ENCODE data around the gene HDAC1. TPM values are rescaled to one million over a fixed set of nuclear protein-coding genes. Genes with fewer than 3 reads are reported as not detected.

Gene HDAC1
- polyA plus RNA-seq, 4 donors, result 162 to 193 (median 179) TPM

GRCh38 chr1:32363713-32364112, 71.8 kb downstream of the HDAC1 start:
- no peak for DNase-seq (ENCODE audit: low read depth in 4 of 4, low spot score in 3 of 4)

GRCh38 chr1:32364836-32365235, 73.0 kb downstream of the HDAC1 start:
- DNase-seq (ENCODE audit: low read depth in 4 of 4, low spot score in 3 of 4), result no peak

GRCh38 chr1:32365445-32365844, 73.6 kb downstream of the HDAC1 start:
- no peak for DNase-seq (ENCODE audit: low read depth in 4 of 4, low spot score in 3 of 4)

GRCh38 chr1:32367912-32368635, 76.2 kb downstream of the HDAC1 start:
- no peak for DNase-seq (ENCODE audit: low read depth in 4 of 4, low spot score in 3 of 4)

- DNase-seq (ENCODE audit: low read depth in 4 of 4, low spot score in 3 of 4), result no peak
Measured at GRCh38 chr1:32372149-32372756, 80.4 kb downstream of the HDAC1 start.

- no peak for DNase-seq (ENCODE audit: low read depth in 4 of 4, low spot score in 3 of 4)
Measured at GRCh38 chr1:32373996-32374592, 82.2 kb downstream of the HDAC1 start.

- DNase-seq (ENCODE audit: low read depth in 4 of 4, low spot score in 3 of 4), result no peak
Measured at GRCh38 chr1:32376199-32376598, 84.3 kb downstream of the HDAC1 start.

- DNase-seq (ENCODE audit: low read depth in 4 of 4, low spot score in 3 of 4), result no peak
Measured at GRCh38 chr1:32377541-32378220, 85.8 kb downstream of the HDAC1 start.

GRCh38 chr1:32380057-32380456, 88.2 kb downstream of the HDAC1 start:
- DNase-seq (ENCODE audit: low read depth in 4 of 4, low spot score in 3 of 4), result no peak

Other genes starting within 250 kb of the HDAC1 start
- 10 to 100 TPM; 19.7 to 22.1 (median 19.9) TPM for gene TMEM39B, start 219.1 kb upstream of the HDAC1 start, polyA plus RNA-seq (ENCODE audit: insufficient read length in 4 of 4)
- 10 to 100 TPM; 33.4 to 42.0 (median 38.4) TPM for gene KPNA6, start 184.0 kb upstream of the HDAC1 start, polyA plus RNA-seq (ENCODE audit: insufficient read length in 4 of 4)
- gene TXLNA, start 112.4 kb upstream of the HDAC1 start, polyA plus RNA-seq (ENCODE audit: insufficient read length in 4 of 4), result 10 to 100 TPM; 41.6 to 48.3 (median 45.7) TPM
- gene CCDC28B, start 91.5 kb upstream of the HDAC1 start, polyA plus RNA-seq (ENCODE audit: insufficient read length in 4 of 4), result 10 to 100 TPM; 20.6 to 26.3 (median 22.2) TPM
- gene IQCC, start 86.4 kb upstream of the HDAC1 start, polyA plus RNA-seq (ENCODE audit: insufficient read length in 4 of 4), result 1 to 10 TPM; 7.3 to 7.9 (median 7.8) TPM
- gene DCDC2B, start 83.0 kb upstream of the HDAC1 start, polyA plus RNA-seq (ENCODE audit: insufficient read length in 4 of 4), result under 1 TPM; 0.62 to 0.96 (median 0.72) TPM
- gene TMEM234, start 69.7 kb upstream of the HDAC1 start, polyA plus RNA-seq (ENCODE audit: insufficient read length in 4 of 4), result 10 to 100 TPM; 21.0 to 24.4 (median 23.3) TPM
- 100 to 1,000 TPM; 173 to 190 (median 177) TPM for gene EIF3I, start 69.7 kb upstream of the HDAC1 start, polyA plus RNA-seq (ENCODE audit: insufficient read length in 4 of 4)
- gene FAM167B, start 44.9 kb upstream of the HDAC1 start, polyA plus RNA-seq (ENCODE audit: insufficient read length in 4 of 4), result 10 to 100 TPM in 3 of 4 donors, 1 to 10 TPM in 1; 8.4 to 11.1 (median 10.7) TPM
- 1 to 10 TPM; 4.2 to 6.7 (median 5.2) TPM for gene LCK, start 40.8 kb upstream of the HDAC1 start, polyA plus RNA-seq (ENCODE audit: insufficient read length in 4 of 4)
- gene MARCKSL1, start 44.1 kb downstream of the HDAC1 start, polyA plus RNA-seq (ENCODE audit: insufficient read length in 4 of 4), result 100 to 1,000 TPM; 443 to 517 (median 479) TPM
- gene FAM229A, start 70.4 kb downstream of the HDAC1 start, polyA plus RNA-seq (ENCODE audit: insufficient read length in 4 of 4), result 1 to 10 TPM; 3.0 to 7.2 (median 6.6) TPM
- gene TSSK3, start 70.5 kb downstream of the HDAC1 start, polyA plus RNA-seq (ENCODE audit: insufficient read length in 4 of 4), result 1 to 10 TPM; 2.0 to 4.3 (median 3.0) TPM
- gene BSDC1, start 102.4 kb downstream of the HDAC1 start, polyA plus RNA-seq (ENCODE audit: insufficient read length in 4 of 4), result 10 to 100 TPM; 58.6 to 63.3 (median 61.2) TPM
- gene ZBTB8B, start 173.0 kb downstream of the HDAC1 start, polyA plus RNA-seq (ENCODE audit: insufficient read length in 4 of 4), result 1 to 10 TPM in 3 of 4 donors, under 1 TPM in 1; 0.95 to 1.5 (median 1.1) TPM
- gene ZBTB8A, start 247.3 kb downstream of the HDAC1 start, polyA plus RNA-seq (ENCODE audit: insufficient read length in 4 of 4), result 10 to 100 TPM; 15.5 to 20.2 (median 18.4) TPM

All from right renal pelvis (tissue), 4 donors.